H9 (cell line): ENCODE results near the gene GALNT15. TPM values are rescaled to one million over a fixed set of nuclear protein-coding genes. Genes with fewer than 3 reads are reported as not detected.

ENCODE experiments used
- DNase-seq: peaks from one replicate; pipeline ENCODE4 v3.0.0-alpha.2; 2017
- H2AFZ ChIP-seq: one replicate; pipeline ENCODE4 v1.6.1; 2013; ENCODE audit warnings: mild to moderate bottlenecking, low read length, control low read depth, moderate library complexity
- H2AK5ac ChIP-seq: 2 replicates; pipeline ENCODE4 v1.6.1; 2013; ENCODE audit warnings: low read length, control low read depth, mixed read lengths; ENCODE audit not compliant: insufficient read length
- H2BK120ac ChIP-seq: one replicate; pipeline ENCODE4 v1.6.1; 2013; ENCODE audit warnings: low read depth, mild to moderate bottlenecking, low read length, control low read depth, inconsistent platforms; ENCODE audit not compliant: poor library complexity, severe bottlenecking
- H2BK12ac ChIP-seq: 2 replicates; pipeline ENCODE4 v1.6.1; 2013; ENCODE audit warnings: low read length, control low read depth, mixed read lengths, low read depth; ENCODE audit not compliant: insufficient read length
- H2BK15ac ChIP-seq: 2 replicates; pipeline ENCODE4 v1.6.1; 2013; ENCODE audit warnings: low read depth, low read length, control low read depth
- H2BK20ac ChIP-seq: one replicate; pipeline ENCODE4 v1.6.1; 2013; ENCODE audit warnings: low read depth, mild to moderate bottlenecking, low read length, control low read depth, inconsistent platforms; ENCODE audit not compliant: poor library complexity, severe bottlenecking
- H2BK5ac ChIP-seq: 2 replicates; pipeline ENCODE4 v1.6.1; 2013; ENCODE audit warnings: low read length, control low read depth, mixed read lengths; ENCODE audit not compliant: insufficient read length
- H3K14ac ChIP-seq: 2 replicates; pipeline ENCODE4 v1.6.1; 2013; ENCODE audit warnings: low read length, control low read depth; ENCODE audit not compliant: insufficient read depth
- H3K18ac ChIP-seq: 2 replicates; pipeline ENCODE4 v1.6.1; 2013; ENCODE audit warnings: low read depth, mild to moderate bottlenecking, mixed read lengths, low read length, control low read depth; ENCODE audit not compliant: insufficient read length
- H3K23ac ChIP-seq: 2 replicates; pipeline ENCODE4 v1.6.1; 2013; ENCODE audit warnings: low read length, control low read depth, mixed read lengths, low read depth; ENCODE audit not compliant: insufficient read length
- H3K23me2 ChIP-seq: 2 replicates; pipeline ENCODE4 v1.6.1; 2013; ENCODE audit warnings: low read depth, mild to moderate bottlenecking, mixed read lengths, low read length, control low read depth; ENCODE audit not compliant: insufficient read length, poor library complexity, severe bottlenecking
- H3K27ac ChIP-seq: 2 replicates; pipeline ENCODE4 v1.5.1; 2013; ENCODE audit warnings: low read length, control low read depth, mixed read lengths, low read depth; ENCODE audit not compliant: insufficient read length
- H3K27me3 ChIP-seq: 2 replicates; pipeline ENCODE4 v1.6.1; 2013; ENCODE audit warnings: low read length, control low read depth, inconsistent platforms; ENCODE audit not compliant: insufficient read depth
- H3K4ac ChIP-seq: 2 replicates; pipeline ENCODE4 v1.6.1; 2013; ENCODE audit warnings: low read depth, mild to moderate bottlenecking, control low read depth, inconsistent platforms, low read length, moderate library complexity
- H3K4me1 ChIP-seq: 2 replicates; pipeline ENCODE4 v1.6.1; 2013; ENCODE audit warnings: low read length, control low read depth, inconsistent platforms; ENCODE audit not compliant: insufficient read depth
- H3K4me2 ChIP-seq: 2 replicates; pipeline ENCODE4 v1.6.1; 2013; ENCODE audit warnings: low read length, control low read depth, mixed read lengths; ENCODE audit not compliant: insufficient read length, insufficient read depth
- H3K56ac ChIP-seq: 2 replicates; pipeline ENCODE4 v1.6.1; 2013; ENCODE audit warnings: low read depth, mild to moderate bottlenecking, mixed read lengths, low read length, control low read depth; ENCODE audit not compliant: insufficient read length
- H3K79me1 ChIP-seq: 2 replicates; pipeline ENCODE4 v1.6.1; 2013; ENCODE audit warnings: low read depth, mild to moderate bottlenecking, moderate library complexity, low read length, control low read depth, inconsistent platforms; ENCODE audit not compliant: insufficient read depth, poor library complexity, severe bottlenecking
- H3K79me2 ChIP-seq: 2 replicates; pipeline ENCODE4 v1.6.1; 2013; ENCODE audit warnings: low read length, control low read depth, inconsistent platforms; ENCODE audit not compliant: insufficient read depth
- H3K9ac ChIP-seq: 2 replicates; pipeline ENCODE4 v1.6.1; 2013; ENCODE audit warnings: low read length, control low read depth, mixed read lengths; ENCODE audit not compliant: insufficient read length; ENCODE audit errors: extremely low read depth
- H3K9me3 ChIP-seq: one replicate; pipeline ENCODE4 v1.6.1; 2013; ENCODE audit warnings: low read depth, low read length, inconsistent platforms; ENCODE audit not compliant: control insufficient read depth
- H3T11ph ChIP-seq: one replicate; pipeline ENCODE4 v1.6.1; 2013; ENCODE audit warnings: mild to moderate bottlenecking, low read length, control low read depth, inconsistent platforms
- H4K20me1 ChIP-seq: one replicate; pipeline ENCODE4 v1.6.1; 2013; ENCODE audit not compliant: control insufficient read depth, insufficient read length, insufficient read depth
- H4K5ac ChIP-seq: 2 replicates; pipeline ENCODE4 v1.6.1; 2013; ENCODE audit warnings: low read depth, mild to moderate bottlenecking, mixed read lengths, low read length, control low read depth; ENCODE audit not compliant: insufficient read length
- H4K8ac ChIP-seq: replicated peaks from 2 replicates; pipeline ENCODE4 v1.6.1; 2013; ENCODE audit warnings: low read length, control low read depth, mixed read lengths, low read depth; ENCODE audit not compliant: insufficient read length
- H4K91ac ChIP-seq: 2 replicates; pipeline ENCODE4 v1.6.1; 2013; ENCODE audit warnings: low read depth, mild to moderate bottlenecking, moderate library complexity, mixed read lengths, low read length, control low read depth; ENCODE audit not compliant: insufficient read length
- H3K27ac Mint-ChIP-seq, 3 experiments: 2 replicates in 2 of 3; 3 replicates in 1 of 3; pipeline ENCODE4 v1.8.0; 2020 to 2021; ENCODE audit warnings: mixed read lengths in 3 of 3, mild to moderate bottlenecking in 1 of 3, moderate library complexity in 1 of 3
- H3K27me3 Mint-ChIP-seq: 2 replicates; pipeline ENCODE4 v1.8.0; 2021; ENCODE audit warnings: low read depth, mild to moderate bottlenecking, moderate library complexity, mixed read lengths
- H3K36me3 Mint-ChIP-seq, 3 experiments: 2 replicates in 2 of 3; 3 replicates in 1 of 3; pipeline ENCODE4 v1.8.0; 2020 to 2021; ENCODE audit warnings: low read depth in 3 of 3, mixed read lengths in 3 of 3; ENCODE audit not compliant: insufficient read depth in 1 of 3
- H3K4me1 Mint-ChIP-seq, 2 experiments: 2 replicates each; pipeline ENCODE4 v1.8.0; 2020; ENCODE audit warnings: mixed read lengths in 2 of 2
- H3K4me3 Mint-ChIP-seq, 2 experiments: 2 replicates in 1 of 2; 3 replicates in 1 of 2; pipeline ENCODE4 v1.8.0; 2020 to 2021; ENCODE audit warnings: mild to moderate bottlenecking in 2 of 2, mixed read lengths in 2 of 2, moderate library complexity in 1 of 2
- H3K9me3 Mint-ChIP-seq, 2 experiments: 2 replicates in 1 of 2; 3 replicates in 1 of 2; pipeline ENCODE4 v1.8.0; 2020; ENCODE audit warnings: mild to moderate bottlenecking in 2 of 2, mixed read lengths in 2 of 2, moderate library complexity in 1 of 2
- WGBS: extraction: QIAGEN DNeasy Blood & Tissue Kit; methylation state at CpG from one replicate; pipeline ENCODE4 v1.1.7; 2013; ENCODE audit warnings: missing lambda C conversion rate, low lambda C conversion rate, mixed read lengths; ENCODE audit not compliant: insufficient read length; ENCODE audit errors: extremely low coverage; 5-methylcytosine and 5-hydroxymethylcytosine counted together
- total RNA-seq: library from RNA; stranded (reverse); gene quantifications from 2 replicates; pipeline ENCODE4 v1.2.1, GENCODE V29; 2021
- TF ChIP-seq, protein P1 (sequence below): fragments of 200-600 bp; sonication (generic); conservative IDR thresholded peaks from 3 replicates; pipeline ENCODE4 v1.8.0; 2021; ENCODE audit warnings: antibody characterized with exemption, mild to moderate bottlenecking

Gene GALNT15
- total RNA-seq, 1 experiment from 2014 or later, result 0.04 TPM

DNA sequence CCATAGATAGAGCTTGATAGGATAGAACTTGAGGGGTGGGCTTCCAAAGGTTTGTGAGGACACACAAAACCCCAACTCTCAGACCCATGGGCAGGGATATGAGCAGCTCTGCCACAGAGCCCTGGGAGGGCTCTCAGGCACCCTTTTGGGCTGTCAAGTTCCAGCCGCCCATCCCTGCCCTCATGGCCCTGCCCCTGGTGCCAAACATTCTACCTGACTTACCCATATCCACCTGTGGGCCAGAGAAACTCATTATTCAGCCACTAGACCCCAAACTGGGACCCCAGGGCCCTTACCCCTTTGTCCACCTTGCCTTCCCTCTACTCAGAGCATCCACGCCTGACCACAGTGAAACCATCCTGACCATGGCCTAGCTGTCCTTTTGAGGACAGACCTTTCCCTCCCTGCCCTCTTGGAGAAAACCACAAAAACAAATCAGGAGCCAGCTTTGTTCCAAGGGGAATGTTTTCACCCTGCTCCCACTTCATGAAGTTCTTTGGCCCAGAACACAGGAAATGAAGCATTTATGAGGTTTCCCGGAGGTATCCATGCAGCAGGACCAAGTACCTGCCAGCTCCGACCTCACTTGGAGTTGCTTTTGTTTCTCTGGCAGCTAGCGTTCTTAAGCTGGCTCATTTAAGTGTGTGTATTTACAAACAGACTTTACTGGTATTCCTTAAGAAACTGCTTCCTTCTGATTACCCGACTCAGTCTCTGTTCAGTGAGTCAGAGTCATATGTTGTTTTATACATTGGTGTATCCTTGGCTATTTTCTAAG is 34.2 kb upstream of the GALNT15 start:
- Mint-ChIP-seq H3K4me1 (no peaks in the 10 kb centered on the region), H3K36me3 (peaks cover 5 to 13% (median 10%) of the 10 kb centered on the region in 3 experiments; a peak in 6 of 7 replicates), H3K9me3 (peaks cover 31 to 39% of the 10 kb centered on the region in 2 experiments), H3K27ac (no peak overlapping the region), H3K4me3 (no peak overlapping the region), H3K27me3 (peaks cover 14% of the 10 kb centered on the region)
- Histone ChIP-seq H3K27ac (no peak overlapping the region), H2BK5ac (no peak overlapping the region), H4K8ac (no peak overlapping the region), H3K18ac (no peak overlapping the region), H3K79me2 (no peaks in the 10 kb centered on the region), H2BK15ac (no peak overlapping the region), H3K4me2 (no peak overlapping the region), H4K91ac (no peak overlapping the region), H3K4me1 (no peaks in the 10 kb centered on the region), H3K9ac (no peak overlapping the region), H3K23ac (no peak overlapping the region), H3K4ac (no peak overlapping the region), H3K56ac (no peak overlapping the region), H2BK120ac (no peak overlapping the region), H2BK12ac (no peak overlapping the region), H2BK20ac (no peak overlapping the region), H4K20me1 (no peaks in the 10 kb centered on the region), H3K27me3 (no peaks in the 10 kb centered on the region), H2AFZ (no peak overlapping the region), H4K5ac (no peak overlapping the region), H2AK5ac (no peak overlapping the region), H3T11ph (no peak overlapping the region), H3K79me1 (no peaks in the 10 kb centered on the region), H3K23me2 (no peaks in the 10 kb centered on the region), H3K14ac (no peak overlapping the region), H3K9me3 (peaks cover 17% of the 10 kb centered on the region)
- no CpG with 5 or more reads among the region's 6 CpGs for WGBS
- no peak for DNase-seq
- TF ChIP-seq, protein P1, sequence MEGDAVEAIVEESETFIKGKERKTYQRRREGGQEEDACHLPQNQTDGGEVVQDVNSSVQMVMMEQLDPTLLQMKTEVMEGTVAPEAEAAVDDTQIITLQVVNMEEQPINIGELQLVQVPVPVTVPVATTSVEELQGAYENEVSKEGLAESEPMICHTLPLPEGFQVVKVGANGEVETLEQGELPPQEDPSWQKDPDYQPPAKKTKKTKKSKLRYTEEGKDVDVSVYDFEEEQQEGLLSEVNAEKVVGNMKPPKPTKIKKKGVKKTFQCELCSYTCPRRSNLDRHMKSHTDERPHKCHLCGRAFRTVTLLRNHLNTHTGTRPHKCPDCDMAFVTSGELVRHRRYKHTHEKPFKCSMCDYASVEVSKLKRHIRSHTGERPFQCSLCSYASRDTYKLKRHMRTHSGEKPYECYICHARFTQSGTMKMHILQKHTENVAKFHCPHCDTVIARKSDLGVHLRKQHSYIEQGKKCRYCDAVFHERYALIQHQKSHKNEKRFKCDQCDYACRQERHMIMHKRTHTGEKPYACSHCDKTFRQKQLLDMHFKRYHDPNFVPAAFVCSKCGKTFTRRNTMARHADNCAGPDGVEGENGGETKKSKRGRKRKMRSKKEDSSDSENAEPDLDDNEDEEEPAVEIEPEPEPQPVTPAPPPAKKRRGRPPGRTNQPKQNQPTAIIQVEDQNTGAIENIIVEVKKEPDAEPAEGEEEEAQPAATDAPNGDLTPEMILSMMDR, result no peak
